ENCODE measurements around the gene NT5C2. TPM values are rescaled to one million over a fixed set of nuclear protein-coding genes. Genes with fewer than 3 reads are reported as not detected.
A peak's percentile ranks its signal among the peaks of the same experiment; 100 is the strongest.

The NT5C2 gene
- total RNA-seq, 2 experiments from 2014 or later: 39.3 to 44.3 TPM

DNA sequence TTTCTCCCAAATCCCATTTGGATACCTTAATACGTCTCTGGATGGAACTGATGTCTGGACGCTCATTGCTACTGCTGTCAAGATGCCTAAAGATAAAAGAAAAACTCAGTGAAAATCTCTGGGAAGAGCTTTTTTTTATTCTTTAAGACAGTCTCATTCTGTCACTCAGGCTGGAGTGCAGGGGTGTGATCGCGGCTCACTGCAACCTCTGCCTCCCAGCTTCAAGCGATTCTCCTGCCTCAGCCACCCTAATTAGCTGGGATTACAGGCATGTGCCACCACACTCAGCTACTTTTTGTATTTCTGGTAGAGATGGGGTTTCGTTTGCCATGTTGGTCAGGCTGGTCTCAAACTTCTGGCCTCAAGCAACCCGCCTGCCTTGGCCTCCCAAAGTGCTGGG is 102.2 kb downstream of the NT5C2 start:
- peaks cover 23% of the 10 kb centered on the region for H3K36me3 Mint-ChIP-seq (ENCODE audit: low read depth)
- intact Hi-C loops (cut with micrococcal nuclease): loop anchor here (5.0 kb wide), 1 partner anchor 151 kb away; no protein-coding TSS in a partner anchor
- H3K27me3 Mint-ChIP-seq (ENCODE audit: low read depth): no peaks in the 10 kb centered on the region
- H3K4me1 Mint-ChIP-seq (ENCODE audit: low read depth): no peaks in the 10 kb centered on the region
- H3K9me3 Mint-ChIP-seq: no peaks in the 10 kb centered on the region
- no peak overlapping the region for H3K27ac Mint-ChIP-seq
- H3K4me3 Mint-ChIP-seq: no peak overlapping the region
- no peak for DNase-seq
- CTCF ChIA-PET: interaction anchor here (1.1 to 1.9 kb wide), 3 partner anchors 10 to 155 kb away, joined by 3 to 4 read pairs (median 3); partner anchors contain the start of gene RPEL1

DNA sequence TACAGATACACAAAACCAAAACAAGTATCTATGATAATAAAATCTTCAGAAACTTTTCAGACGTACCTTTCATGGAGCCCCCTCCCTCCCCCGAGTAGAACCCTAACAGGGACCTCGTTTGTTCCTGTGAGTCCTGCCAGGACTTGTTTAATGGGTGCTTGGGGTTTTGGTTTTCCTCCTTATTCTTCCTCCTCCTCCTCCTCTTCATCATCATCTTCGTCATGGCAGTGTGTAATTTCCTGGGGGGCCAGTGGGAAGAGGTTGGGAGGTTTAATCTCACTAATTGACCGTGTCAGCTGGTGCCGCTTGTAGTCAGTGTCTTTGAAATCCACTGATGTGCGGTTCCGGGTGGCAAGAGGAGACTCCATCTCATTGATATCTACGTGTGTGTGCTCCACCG is 103.6 kb downstream of the NT5C2 start:
- H3K36me3 Mint-ChIP-seq (ENCODE audit: low read depth): peaks cover 23% of the 10 kb centered on the region
- H3K4me3 Mint-ChIP-seq: no peak overlapping the region
- no peak for DNase-seq
- intact Hi-C loops (cut with micrococcal nuclease): no loop called here
- no peaks in the 10 kb centered on the region for H3K9me3 Mint-ChIP-seq
- H3K27ac Mint-ChIP-seq: peak overlapping the region; percentile 12
- H3K27me3 Mint-ChIP-seq (ENCODE audit: low read depth): no peaks in the 10 kb centered on the region
- H3K4me1 Mint-ChIP-seq (ENCODE audit: low read depth): no peaks in the 10 kb centered on the region
- CTCF ChIA-PET: no interaction called here

DNA sequence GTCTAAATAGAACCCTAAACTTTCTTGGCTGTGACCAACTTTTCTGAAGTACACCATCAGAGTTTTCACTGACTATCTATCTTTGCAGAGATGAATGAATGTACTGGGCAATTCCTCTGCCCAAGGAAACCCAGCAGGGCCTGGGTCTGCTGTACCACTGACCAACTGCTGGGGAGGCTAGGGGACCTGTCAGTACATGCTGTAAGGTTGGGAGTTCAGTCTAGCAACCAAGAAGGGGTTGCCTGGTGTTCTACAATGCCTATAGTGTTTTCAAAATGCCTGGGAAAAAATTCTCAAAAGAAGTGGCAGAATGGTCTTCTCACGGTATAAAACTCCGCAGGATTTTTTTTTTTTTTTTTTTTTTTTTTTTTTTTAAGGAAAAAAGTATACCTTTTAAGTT is 106.3 kb downstream of the NT5C2 start:
- no peak overlapping the region for H3K4me3 Mint-ChIP-seq
- CTCF ChIA-PET: interaction anchor here (0.6 to 1.9 kb wide), 2 partner anchors 153 to 157 kb away, joined by 3 to 6 read pairs; no protein-coding TSS in a partner anchor
- intact Hi-C loops (cut with micrococcal nuclease): no loop called here
- H3K9me3 Mint-ChIP-seq: no peaks in the 10 kb centered on the region
- H3K27ac Mint-ChIP-seq: no peak overlapping the region
- peaks cover 11% of the 10 kb centered on the region for H3K36me3 Mint-ChIP-seq (ENCODE audit: low read depth)
- H3K27me3 Mint-ChIP-seq (ENCODE audit: low read depth): no peaks in the 10 kb centered on the region
- no peak for DNase-seq
- H3K4me1 Mint-ChIP-seq (ENCODE audit: low read depth): no peaks in the 10 kb centered on the region

DNA sequence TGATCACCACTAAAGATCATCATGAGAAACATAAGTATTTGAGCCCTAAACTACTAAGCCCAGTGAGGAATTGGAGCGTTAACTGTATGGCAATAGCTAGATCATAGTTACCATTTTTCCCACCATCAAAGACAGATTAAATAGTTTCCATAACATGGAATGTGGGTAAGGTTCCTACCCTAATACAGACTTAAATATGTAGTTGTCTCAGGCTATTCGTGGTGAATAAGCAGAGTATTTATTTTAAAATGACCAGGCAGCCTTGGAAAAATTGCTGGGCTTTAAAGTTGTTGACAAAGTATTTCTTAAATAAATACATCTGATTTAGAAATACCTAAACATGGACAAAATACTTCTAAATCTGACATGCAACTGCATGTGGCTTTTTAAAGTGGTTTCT is 106.8 kb downstream of the NT5C2 start:
- CTCF ChIA-PET: interaction anchor here (1.9 kb wide), 1 partner anchor 158 kb away, joined by 6 read pairs; no protein-coding TSS in a partner anchor
- intact Hi-C loops (cut with micrococcal nuclease): no loop called here
- Mint-ChIP-seq H3K36me3 (ENCODE audit: low read depth) (peaks cover 11% of the 10 kb centered on the region), H3K9me3 (no peaks in the 10 kb centered on the region), H3K4me1 (ENCODE audit: low read depth) (no peaks in the 10 kb centered on the region), H3K4me3 (no peak overlapping the region), H3K27me3 (ENCODE audit: low read depth) (no peaks in the 10 kb centered on the region), H3K27ac (no peak overlapping the region)
- DNase-seq: no peak

DNA sequence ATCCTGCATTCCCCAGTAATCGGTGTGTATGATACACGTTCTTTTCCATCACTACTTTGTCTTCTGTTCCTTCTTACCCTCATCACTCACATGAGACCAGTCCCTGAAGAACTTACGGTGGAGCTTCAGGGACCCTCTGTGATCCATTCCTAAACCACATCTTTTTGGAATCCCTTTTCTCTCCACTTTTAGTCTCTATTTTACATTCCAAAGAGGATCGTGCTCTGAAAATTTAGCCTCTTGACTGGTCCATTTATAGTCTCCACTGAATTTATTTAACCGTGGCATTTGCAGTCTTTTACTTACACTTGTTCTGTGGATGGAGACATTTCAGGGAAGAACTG is 109.1 kb downstream of the NT5C2 start:
- DNase-seq: no peak
- Mint-ChIP-seq H3K9me3 (no peaks in the 10 kb centered on the region), H3K4me1 (ENCODE audit: low read depth) (no peaks in the 10 kb centered on the region), H3K27me3 (ENCODE audit: low read depth) (no peaks in the 10 kb centered on the region), H3K36me3 (ENCODE audit: low read depth) (no peaks in the 10 kb centered on the region), H3K27ac (no peak overlapping the region), H3K4me3 (no peak overlapping the region)
- CTCF ChIA-PET: no interaction called here
- intact Hi-C loops (cut with micrococcal nuclease): no loop called here

DNA sequence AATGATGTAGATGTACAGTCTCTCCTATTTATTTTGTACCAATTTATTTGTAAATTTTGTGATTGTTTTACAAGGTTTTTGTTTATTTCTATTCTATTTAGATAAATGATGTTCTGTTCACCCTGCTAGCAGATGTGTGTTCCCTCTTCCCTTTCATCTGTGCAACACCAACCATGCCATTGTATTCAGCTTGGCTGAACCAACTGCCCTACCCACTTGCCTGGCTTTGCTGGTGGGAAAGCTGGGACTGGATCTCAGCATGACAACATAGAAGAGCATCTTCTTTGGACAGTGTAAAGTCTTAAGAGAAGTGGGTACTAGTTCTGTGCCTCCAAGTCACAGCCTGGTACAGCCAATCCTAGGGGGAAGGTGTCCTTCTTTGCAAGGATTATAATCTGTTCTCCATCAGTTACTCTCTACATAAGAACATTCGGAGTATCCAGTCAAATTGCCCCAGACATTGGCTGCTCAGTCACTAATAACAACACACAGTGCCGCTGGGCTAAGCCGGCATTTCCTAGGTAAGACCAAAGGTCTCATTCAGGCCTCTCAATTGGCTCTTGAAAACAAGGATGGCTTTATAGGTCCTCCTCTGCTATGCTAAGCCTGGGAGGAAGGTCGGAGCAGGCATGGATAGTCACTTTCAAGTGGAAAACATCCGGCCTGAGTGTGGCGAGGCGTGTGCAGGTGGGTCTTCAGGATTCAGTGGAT is 109.7 kb downstream of the NT5C2 start:
- no peaks in the 10 kb centered on the region for H3K4me1 Mint-ChIP-seq (ENCODE audit: low read depth)
- H3K9me3 Mint-ChIP-seq: no peaks in the 10 kb centered on the region
- intact Hi-C loops (cut with micrococcal nuclease): no loop called here
- DNase-seq: no peak
- no peak overlapping the region for H3K4me3 Mint-ChIP-seq
- H3K36me3 Mint-ChIP-seq (ENCODE audit: low read depth): no peaks in the 10 kb centered on the region
- H3K27me3 Mint-ChIP-seq (ENCODE audit: low read depth): no peaks in the 10 kb centered on the region
- no peak overlapping the region for H3K27ac Mint-ChIP-seq
- CTCF ChIA-PET: no interaction called here

DNA sequence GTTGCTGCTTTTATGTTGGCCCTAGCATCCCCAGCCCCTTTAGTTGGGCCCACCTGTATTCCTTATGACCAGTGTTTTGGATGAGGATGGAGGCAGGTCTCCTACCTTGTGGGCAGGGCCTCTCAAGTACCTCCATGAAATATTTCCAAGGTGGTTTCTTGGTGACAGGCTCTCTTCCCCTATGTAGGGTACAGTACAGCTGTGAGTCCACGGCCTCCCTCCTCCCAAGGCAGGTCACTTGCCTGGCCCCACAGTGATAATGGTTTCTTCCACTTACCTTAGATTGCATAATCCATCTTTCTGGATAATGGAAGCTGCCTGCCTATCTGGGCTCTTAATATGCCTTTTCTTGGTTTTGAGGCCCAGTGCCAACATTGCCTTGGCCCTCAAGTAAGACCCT is 110.4 kb downstream of the NT5C2 start:
- Mint-ChIP-seq H3K4me1 (ENCODE audit: low read depth) (no peaks in the 10 kb centered on the region), H3K27ac (peak overlapping the region; percentile 31), H3K27me3 (ENCODE audit: low read depth) (no peaks in the 10 kb centered on the region), H3K9me3 (no peaks in the 10 kb centered on the region), H3K36me3 (ENCODE audit: low read depth) (no peaks in the 10 kb centered on the region), H3K4me3 (no peak overlapping the region)
- intact Hi-C loops (cut with micrococcal nuclease): no loop called here
- DNase-seq: no peak
- CTCF ChIA-PET: no interaction called here

DNA sequence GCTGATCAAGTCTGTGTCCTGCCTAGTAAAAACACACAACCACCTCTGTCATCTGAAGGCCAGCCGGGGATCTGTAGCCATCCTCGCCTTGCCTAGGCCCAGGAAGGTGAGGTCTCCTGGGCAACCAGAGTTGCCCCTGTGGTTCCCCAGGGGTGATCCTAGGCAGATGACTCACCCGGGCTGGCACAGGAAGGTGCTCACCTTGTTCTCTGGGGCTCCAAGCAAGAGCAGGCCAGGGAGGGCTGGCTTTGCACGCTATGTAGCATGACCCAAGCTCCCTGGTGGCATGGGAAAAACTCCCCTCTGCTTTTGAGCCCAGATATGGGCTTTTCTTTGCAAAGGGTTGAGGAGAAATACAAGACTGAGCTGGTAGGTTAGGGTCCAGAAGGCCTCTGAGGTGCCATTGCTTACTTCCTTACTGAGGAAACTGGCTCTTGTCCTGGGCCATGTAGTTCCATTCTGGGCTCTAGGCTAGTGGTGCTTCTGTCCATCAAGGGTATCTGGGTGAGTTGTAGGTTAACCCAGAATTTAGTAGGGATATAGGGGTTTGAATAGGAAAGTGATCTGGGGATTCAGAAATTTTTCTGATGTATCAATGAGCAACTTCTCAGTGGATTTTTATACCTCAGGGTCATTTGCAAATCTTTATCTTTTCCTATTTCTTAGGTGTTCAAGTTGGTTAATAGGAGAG is 112.0 kb downstream of the NT5C2 start:
- Mint-ChIP-seq H3K27ac (peak overlapping the region; percentile 22), H3K27me3 (ENCODE audit: low read depth) (no peaks in the 10 kb centered on the region), H3K4me1 (ENCODE audit: low read depth) (no peaks in the 10 kb centered on the region), H3K9me3 (no peaks in the 10 kb centered on the region), H3K36me3 (ENCODE audit: low read depth) (peaks cover 3% of the 10 kb centered on the region), H3K4me3 (no peak overlapping the region)
- CTCF ChIA-PET: no interaction called here
- intact Hi-C loops (cut with micrococcal nuclease): no loop called here
- DNase-seq: no peak

DNA sequence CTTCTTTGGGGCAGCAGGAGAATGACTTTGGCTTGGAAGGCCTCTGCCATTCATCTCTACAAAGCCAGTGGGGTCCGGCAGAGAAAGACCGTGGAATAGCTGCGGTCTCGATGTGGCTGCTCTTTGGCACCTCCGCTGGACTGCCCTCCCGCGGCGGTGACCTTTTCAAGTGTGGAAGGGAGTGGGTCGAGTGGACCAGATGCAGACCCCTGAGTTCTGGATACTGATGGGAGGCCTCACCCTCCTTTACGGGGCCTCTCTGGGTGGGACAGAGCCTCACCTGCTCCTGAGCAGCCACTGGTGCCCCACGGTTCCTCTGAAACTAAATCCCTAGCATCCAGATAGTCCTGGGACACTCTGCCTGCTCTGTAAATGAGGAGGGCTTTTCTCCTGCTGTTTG is 113.1 kb downstream of the NT5C2 start:
- intact Hi-C loops (cut with micrococcal nuclease): no loop called here
- Mint-ChIP-seq H3K27me3 (ENCODE audit: low read depth) (no peaks in the 10 kb centered on the region), H3K4me3 (no peak overlapping the region), H3K9me3 (no peaks in the 10 kb centered on the region), H3K27ac (no peak overlapping the region), H3K4me1 (ENCODE audit: low read depth) (no peaks in the 10 kb centered on the region), H3K36me3 (ENCODE audit: low read depth) (peaks cover 3% of the 10 kb centered on the region)
- DNase-seq: no peak
- CTCF ChIA-PET: interaction anchor here (0.6 to 1.0 kb wide), 2 partner anchors 10 to 18 kb away, joined by 3 read pairs; no protein-coding TSS in a partner anchor

DNA sequence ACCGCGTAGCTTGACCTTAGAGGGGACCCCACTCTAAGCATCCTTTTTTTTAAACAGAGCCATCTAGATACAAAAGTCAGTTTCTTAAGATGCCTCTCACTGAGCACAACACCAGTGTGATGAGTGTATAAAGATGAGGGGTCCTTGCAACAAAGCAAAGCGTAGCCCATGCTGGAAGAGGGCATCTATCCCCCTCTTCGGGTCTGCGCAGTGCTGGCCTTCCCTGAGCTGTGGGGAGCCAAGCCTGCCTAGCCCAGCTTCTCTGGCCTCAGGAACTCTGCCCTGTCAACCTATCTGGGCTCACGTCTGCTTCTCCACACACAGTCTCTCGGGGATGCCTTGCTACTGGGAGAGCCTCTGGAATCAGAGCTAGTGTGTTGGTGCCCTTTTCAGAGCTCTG is 114.0 kb downstream of the NT5C2 start:
- Mint-ChIP-seq H3K36me3 (ENCODE audit: low read depth) (peaks cover 3% of the 10 kb centered on the region), H3K4me1 (ENCODE audit: low read depth) (no peaks in the 10 kb centered on the region), H3K9me3 (no peaks in the 10 kb centered on the region), H3K27me3 (ENCODE audit: low read depth) (no peaks in the 10 kb centered on the region), H3K27ac (no peak overlapping the region), H3K4me3 (no peak overlapping the region)
- no peak for DNase-seq
- CTCF ChIA-PET: interaction anchor here (1.0 kb wide), 1 partner anchor 9 kb away, joined by 3 read pairs; no protein-coding TSS in a partner anchor
- intact Hi-C loops (cut with micrococcal nuclease): no loop called here

DNA sequence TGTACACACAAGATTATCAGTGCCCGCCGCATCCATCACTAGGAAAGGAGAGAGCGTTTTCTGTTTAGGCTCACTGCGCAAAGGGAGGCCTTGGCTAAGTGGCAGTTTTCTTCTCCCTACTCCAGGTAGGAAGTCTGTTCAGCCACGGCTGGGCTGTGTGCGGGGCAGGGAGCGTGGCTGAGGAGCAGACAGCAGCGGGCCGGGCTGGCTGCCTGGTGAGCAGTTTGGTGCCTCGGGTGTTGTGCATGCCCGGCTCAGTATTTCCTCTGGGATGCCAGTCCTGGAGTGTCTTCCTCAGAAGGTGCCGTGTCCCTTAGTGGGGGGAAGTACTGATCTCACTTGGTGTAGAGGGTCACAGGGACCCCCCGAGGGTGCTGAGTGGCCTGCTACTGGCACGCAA is 114.4 kb downstream of the NT5C2 start:
- H3K27me3 Mint-ChIP-seq (ENCODE audit: low read depth): no peaks in the 10 kb centered on the region
- H3K27ac Mint-ChIP-seq: no peak overlapping the region
- no peak for DNase-seq
- intact Hi-C loops (cut with micrococcal nuclease): no loop called here
- H3K9me3 Mint-ChIP-seq: no peaks in the 10 kb centered on the region
- H3K36me3 Mint-ChIP-seq (ENCODE audit: low read depth): peaks cover 3% of the 10 kb centered on the region
- no peak overlapping the region for H3K4me3 Mint-ChIP-seq
- CTCF ChIA-PET: interaction anchor here (1.0 kb wide), 1 partner anchor 8 kb away, joined by 3 read pairs; no protein-coding TSS in a partner anchor
- H3K4me1 Mint-ChIP-seq (ENCODE audit: low read depth): no peaks in the 10 kb centered on the region

DNA sequence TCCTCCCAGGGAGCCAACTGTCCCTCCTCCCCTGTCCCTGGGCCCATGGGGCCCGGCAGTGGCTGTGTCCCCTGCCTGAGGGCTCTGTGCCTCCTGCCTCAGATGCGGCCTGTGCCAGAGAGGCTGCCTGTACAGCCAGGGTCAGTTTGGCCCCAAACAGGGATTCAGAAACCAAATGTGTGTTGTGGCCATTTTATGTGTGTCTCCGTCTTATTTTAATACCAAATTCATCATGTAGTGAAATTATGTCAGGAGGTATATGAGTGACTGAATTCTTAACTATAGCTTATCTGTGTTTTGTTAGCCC is 114.8 kb downstream of the NT5C2 start:
- Mint-ChIP-seq H3K4me3 (no peak overlapping the region), H3K27ac (no peak overlapping the region), H3K36me3 (ENCODE audit: low read depth) (peaks cover 3% of the 10 kb centered on the region), H3K4me1 (ENCODE audit: low read depth) (no peaks in the 10 kb centered on the region), H3K27me3 (ENCODE audit: low read depth) (no peaks in the 10 kb centered on the region), H3K9me3 (no peaks in the 10 kb centered on the region)
- DNase-seq: no peak
- intact Hi-C loops (cut with micrococcal nuclease): no loop called here
- CTCF ChIA-PET: no interaction called here
